HG03469 (cell line): ENCODE data around the gene PIH1D1.

Experiments used
- ATAC-seq: cut with Tn5 transposase; IDR thresholded peaks from one replicate; pipeline ENCODE4 v1.9.1; 2021; ENCODE audit warnings: mild to moderate bottlenecking, moderate library complexity, moderate number of reproducible peaks; ENCODE audit not compliant: unreplicated experiment

PIH1D1 gene

DNA sequence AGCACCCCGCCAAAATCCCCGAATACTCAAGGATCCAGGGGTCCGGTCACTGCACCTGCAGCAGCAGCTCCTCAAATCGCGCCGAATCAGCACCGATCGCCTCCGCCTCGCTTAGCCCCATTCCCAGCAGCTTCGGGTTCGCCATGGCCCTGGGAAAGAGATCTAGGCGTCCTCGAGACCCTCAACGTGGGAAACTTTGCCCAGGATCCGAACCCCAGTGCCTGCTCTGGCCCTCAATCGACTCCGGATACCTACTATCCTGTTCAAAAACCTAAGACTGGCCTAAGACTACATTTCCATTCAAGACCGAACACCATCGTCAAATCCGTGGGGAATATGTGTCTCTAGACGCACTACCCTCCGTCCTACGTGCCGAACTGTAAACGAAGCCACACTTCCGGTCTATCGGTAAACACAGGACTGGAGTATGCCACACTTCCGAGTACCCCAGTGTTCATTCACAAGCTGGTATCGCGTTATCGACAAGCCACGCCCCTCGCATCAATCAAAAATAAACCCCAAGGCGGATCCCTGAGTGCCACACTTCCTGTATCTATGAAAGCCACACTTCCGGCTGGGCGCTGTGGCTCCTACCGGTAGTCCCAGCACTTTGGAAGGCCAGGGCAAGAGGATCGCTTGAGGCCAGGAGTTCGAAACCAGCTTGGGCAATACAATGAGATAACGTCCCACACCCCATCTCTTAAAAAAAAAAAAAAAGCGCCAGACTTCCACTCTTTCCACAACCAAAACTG lies at the start of gene PIH1D1:
Gene PIH1D1 (minus strand): TSS at position 385 of the 752 bp plus-strand sequence. CDS start 240 bp downstream, at position 145.
- peak; percentile 27 for ATAC-seq

DNA sequence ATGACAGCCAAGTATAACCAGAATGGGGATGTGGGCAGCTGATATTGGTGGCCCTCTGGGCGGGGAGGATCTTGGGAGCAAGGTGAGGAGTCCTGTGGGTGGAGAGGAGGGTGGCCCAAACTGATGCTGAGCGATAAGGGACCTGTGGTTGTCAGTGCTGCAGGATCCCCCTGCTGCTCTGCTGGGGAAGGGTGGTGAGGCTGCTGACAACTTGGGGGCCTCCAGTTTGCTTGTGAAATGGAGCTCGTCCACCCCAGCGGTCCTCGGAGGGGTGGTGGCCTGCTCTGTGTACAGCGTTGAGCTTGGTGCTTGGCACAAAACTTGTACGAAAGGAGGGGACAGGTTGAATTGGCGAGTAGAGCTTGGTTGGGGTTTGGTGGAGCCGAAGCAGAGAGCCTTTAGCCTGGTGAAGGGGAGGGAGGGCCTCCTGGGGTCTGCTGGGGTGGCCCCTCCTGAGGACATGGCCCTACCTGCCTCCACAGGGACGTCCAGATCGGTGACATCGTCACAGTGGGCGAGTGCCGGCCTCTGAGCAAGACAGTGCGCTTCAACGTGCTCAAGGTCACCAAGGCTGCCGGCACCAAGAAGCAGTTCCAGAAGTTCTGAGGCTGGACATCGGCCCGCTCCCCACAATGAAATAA lies 47.5 kb upstream of the PIH1D1 start:
- no peak for ATAC-seq

DNA sequence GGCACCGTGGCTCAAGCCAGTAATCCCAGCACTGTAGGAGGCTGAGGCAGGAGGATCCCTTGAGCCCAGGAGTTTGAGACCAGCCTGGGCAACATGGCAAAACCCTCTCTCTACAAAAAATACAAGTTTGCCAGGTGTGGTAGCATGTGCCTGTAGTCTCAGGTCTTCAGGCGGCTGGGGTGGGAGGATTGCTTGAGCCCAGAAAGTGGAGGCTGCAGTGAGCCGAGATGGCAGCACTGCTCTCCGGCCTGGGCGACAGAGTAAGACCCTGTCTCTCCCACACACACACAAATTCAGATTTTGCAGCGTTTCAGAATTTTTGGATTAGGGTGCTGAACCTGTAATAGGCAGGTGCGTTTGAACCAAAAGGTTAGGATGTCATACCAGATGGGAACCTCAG lies 46.9 kb upstream of the PIH1D1 start:
- no peak for ATAC-seq

DNA sequence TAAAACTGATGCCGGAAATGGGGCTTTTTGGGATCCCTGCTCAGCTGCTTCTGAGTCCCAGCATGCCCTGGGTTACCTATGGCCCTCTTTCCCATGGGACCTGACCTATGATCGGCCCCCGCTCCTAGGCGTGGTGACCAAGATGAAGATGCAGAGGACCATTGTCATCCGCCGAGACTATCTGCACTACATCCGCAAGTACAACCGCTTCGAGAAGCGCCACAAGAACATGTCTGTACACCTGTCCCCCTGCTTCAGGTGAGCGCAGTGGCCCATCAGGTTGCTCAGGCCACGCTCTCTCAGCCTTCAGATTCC lies 46.1 kb upstream of the PIH1D1 start:
- ATAC-seq, result no peak

DNA sequence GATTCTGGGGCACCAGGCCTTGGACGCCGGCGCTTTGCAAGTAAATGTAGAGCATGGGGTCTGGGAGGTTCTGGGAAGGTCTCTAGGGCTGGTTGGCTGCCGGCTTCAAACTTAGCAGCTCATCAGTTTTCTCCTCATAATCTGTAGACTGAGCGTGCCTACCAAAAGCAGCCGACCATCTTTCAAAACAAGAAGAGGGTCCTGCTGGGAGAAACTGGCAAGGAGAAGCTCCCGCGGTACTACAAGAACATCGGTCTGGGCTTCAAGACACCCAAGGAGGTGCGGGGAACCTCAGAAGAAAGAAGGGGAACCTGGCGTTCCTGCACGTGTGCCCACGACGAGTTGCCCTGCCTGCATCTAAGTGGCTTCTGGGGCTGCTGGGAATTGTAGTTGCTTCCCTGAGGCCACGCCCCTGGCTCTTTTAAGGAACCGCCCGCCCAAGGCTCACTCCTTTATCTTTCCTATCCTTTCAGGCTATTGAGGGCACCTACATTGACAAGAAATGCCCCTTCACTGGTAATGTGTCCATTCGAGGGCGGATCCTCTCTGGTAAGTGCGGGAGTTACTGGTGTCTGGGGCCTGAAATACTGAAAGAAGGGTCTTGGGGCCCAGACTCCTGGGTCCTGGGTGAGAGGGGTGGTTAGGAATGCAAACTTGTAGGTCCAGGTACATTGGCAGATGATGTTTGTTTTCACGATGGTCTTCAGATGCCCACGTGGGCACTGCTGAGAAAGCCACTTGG lies 45.6 kb upstream of the PIH1D1 start:
- ATAC-seq, result no peak

DNA sequence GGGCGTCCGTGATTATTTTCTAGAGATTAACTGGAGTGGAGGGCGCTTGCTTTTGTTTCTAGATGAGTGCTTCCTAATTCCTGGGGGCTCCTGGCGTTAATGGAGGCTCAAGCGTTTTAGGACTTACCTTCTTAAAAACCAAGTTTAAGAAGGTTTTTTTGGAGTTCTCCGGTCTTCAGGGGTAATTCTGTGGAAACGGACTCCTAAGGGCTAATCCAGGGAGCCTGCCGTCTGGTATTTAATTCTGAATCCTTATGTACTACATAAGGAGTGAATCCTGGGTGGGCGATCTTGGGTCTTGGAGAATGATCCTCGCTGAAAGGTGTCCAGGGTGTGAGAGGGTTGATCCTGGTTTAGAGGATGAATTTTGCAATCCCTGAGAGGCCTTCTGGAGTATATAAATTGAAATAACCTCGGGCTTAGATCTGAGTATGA lies 45.0 kb upstream of the PIH1D1 start:
- no peak for ATAC-seq

DNA sequence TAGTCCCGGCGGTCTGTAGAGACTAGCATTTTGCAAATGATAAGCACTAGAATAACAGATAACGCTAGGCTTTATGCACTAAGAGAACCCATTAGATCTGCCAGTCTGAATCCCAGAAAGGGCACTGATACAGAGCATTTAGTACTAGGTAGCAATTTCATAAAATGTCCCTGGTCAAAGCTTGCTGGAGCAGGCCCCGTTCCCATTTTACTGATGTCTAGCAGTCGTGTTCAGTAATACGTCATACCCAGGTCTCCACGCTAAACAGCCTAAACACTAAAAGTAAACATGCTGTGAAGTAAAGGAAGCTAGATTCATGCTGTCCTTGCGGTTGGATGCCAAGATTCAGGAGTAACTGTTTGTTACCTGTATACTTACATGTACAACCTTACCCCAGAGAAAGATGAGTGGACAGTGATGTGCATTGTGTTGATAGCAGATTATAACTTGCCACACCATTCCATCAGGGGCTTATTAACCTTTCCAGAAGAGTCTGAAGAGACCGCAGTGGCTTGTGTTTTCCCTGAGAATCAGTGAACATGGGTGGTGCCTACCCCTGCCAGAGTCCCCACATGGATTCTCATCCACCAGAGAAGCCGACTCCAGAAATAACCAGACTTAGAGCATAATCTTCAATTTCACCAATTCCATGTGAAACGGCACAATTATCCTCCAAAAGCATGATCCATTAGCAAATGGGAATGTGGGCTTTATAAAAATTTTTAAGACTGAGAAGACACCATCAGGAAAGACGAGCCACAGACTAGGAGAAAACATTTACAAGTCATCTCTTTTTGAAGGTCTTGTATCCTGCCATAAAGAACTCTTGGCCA lies 41.2 kb upstream of the PIH1D1 start:
- ATAC-seq, result no peak

DNA sequence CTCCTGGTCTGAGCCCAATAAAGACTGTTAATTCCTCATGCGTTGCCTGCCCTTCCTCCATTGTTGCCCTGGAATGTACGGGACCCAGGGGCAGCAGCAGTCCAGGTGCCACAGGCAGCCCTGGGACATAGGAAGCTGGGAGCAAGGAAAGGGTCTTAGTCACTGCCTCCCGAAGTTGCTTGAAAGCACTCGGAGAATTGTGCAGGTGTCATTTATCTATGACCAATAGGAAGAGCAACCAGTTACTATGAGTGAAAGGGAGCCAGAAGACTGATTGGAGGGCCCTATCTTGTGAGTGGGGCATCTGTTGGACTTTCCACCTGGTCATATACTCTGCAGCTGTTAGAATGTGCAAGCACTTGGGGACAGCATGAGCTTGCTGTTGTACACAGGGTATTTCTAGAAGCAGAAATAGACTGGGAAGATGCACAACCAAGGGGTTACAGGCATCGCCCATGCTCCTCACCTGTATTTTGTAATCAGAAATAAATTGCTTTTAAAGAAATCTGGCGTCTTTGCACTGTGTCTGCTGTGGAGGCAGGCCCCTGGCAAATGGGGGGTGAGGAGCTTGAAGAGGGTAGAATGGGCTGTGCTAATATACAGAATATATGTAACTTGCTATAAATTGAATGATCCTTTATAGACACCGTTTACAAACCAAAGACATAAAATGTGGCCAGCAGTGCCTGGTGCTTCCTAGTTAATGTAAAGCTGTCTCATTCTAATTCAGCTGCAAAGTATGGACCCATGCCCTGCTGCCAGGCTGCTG lies 40.4 kb upstream of the PIH1D1 start:
- no peak for ATAC-seq

DNA sequence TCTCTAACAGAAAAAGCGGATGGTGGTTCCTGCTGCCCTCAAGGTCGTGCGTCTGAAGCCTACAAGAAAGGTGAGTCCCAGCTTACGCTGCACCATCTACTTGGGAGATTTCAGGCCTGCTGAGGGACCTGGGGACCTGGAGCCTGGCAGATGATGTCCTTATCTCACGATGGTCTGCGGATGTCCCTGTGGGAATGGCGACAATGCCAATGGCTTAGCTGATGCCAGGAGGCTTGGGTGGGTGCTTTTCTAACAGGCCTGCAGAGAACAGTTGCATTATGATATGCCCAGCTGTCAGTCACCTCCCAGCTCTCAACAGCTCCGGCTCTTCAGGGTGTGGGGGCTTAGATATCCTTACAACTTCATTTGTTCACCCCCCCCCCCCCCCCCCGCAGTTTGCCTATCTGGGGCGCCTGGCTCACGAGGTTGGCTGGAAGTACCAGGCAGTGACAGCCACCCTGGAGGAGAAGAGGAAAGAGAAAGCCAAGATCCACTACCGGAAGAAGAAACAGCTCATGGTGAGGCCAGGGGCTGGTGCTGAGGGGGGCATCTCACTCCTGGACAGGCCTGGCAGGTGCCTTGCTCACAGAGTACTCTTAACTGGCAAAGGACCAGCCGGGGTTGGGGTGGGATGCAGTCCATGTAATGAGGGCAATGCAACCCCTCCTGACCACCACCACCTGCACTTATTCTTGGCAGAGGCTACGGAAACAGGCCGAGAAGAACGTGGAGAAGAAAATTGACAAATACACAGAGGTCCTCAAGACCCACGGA lies 39.6 kb upstream of the PIH1D1 start:
- ATAC-seq, result no peak

DNA sequence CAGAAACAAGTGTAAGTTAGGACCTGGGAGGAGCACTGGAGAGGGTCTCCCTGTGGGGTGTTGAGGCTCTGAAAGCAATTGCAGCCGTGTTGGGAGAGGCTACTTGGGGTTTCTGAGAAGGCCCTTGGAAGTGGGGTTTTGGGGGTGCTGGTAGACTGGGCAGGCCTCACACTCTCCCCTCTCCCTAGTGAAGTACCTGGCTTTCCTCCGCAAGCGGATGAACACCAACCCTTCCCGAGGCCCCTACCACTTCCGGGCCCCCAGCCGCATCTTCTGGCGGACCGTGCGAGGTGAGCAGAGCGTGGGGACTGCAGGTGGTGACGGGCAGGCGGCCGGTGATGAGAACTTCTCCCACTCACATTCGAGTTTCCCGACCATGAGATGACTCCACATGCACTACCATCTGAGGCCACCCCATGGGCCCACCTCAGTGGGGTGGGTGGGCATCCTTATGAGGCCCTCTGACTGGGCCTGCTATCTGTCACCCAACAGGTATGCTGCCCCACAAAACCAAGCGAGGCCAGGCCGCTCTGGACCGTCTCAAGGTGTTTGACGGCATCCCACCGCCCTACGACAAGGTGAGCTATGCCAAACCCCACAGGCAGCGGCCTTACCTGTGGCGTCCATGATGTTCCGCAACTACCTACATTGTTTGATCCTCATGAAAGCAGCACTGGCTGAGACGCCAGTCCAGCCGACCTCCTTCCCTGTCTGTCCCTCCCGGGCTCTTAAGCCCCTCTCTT lies 38.8 kb upstream of the PIH1D1 start:
- ATAC-seq, result no peak

DNA sequence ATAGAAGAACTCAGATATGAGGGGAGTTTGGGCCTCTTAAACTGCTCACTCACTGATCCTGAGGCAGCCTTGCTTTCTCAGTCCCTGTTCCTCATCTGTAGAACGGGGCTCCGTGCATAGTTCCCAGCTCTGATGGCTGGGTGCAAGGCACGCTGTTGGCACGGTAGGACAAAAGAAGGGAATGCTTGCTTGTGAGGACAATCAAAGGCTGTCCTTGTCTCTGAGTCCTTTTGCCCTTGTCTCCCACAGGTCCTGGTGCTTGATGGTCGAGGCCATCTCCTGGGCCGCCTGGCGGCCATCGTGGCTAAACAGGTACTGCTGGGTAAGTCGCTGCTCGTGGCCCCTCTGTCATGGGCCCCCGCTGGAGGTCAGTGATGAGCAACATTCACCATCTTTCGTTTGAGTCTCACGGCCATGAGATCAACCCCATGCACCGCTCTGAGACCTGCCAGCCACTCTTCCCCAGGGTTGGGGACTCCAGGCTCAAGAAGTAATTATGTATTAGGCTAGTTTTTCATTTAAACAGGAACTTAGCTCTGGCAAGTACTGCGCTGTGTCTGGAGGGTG lies 38.1 kb upstream of the PIH1D1 start:
- no peak for ATAC-seq

DNA sequence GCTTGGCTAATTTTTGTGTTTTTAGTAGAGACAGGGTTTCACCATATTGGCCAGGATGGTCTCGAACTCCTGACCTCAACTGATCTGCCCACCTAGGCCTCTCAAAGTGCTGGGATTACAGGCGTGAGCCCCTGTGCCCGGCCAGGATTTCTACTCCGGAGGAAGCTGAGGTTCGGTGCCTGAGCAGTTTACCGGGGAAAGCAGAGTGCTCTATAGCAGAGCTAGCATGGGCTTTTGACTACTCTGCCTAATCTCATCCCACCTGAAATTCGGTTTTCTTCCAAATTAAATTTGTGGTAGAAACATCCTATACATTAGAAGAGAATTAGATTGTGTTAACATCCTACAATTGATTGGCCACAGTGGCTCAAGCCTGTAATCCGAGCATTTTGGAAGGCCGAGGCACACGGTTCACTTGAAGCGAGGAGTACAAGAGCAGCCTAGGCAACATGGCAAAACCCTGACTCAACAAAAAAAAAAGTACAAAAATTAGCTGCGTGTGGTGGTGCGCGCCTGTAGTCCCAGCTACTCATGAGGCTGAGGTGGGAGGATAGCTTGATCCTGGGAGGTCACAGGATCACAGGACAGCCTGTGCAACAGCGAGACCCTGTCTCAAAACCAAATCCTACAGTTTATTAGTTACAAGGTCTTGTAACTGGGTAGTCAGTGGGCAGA lies 37.4 kb upstream of the PIH1D1 start:
- ATAC-seq, result no peak

DNA sequence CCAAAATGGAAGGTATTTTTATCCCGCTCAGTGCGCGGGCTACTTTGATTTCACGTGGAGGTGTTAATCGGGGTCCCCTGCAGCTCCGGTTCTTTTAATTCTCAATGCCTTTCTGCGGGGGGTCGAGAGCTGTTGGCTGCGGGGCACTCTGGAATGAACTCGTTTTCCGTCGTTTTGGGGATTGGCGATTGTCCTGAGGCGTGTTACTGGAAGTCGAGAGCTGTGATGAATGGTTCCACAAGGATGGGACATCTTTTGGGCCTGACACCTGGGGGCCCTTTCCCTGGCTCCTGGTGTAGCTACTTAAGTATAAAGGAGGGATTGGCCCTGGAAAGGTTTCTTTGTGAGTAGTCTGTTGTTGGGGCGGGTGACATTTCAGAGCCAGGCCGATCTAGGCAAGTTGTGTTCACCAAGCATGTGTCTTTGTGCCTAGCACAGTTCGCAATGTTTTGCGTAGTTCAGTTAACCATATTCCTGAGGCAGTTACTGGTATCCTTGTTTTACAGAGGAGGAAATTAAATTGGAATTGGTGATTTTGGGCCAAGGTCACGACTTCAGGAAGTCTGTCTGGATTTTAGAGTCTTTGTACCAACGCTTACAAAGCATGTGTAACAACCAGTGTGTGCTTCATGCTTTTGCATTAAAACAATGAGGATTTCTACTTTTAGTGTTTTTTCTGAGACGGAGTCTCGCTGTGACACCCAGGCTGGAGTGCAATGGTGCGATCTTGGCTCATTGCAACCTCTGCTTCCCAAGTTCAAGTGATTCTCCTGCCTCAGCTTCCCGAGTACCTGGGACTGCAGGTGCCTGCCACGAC lies 36.6 kb upstream of the PIH1D1 start:
- no peak for ATAC-seq

DNA sequence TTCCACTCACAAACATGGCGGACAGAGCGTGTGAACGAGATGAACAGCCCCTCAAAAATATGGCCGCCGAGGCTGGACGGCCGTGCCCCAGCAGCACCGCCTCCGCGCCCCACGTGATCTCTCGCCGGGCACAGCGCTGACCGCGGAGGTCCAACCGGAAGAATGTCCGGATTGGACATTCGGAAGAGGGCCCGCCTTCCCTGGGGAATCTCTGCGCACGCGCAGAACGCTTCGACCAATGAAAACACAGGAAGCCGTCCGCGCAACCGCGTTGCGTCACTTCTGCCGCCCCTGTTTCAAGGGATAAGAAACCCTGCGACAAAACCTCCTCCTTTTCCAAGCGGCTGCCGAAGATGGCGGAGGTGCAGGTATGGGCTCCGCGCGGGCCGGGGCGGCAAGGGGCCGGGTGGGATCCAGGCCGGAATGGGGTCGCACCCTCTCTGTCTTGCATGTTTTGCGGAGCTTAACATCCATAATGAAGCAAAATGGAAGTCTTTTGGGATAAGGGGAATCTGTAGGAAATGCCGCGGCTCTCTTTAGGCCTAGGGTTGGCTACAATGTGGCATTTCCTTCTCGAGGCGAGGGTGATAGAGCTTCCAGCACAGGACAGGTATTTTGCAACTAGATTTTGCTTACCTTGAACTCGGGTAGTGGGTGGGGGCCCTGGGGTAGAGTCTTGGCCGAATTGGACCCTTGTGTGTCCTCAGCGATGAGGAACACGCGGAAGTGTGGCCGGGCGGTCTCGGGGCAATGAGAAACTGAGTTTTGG lies 35.8 kb upstream of the PIH1D1 start, which contains the start of gene RPL13A:
Gene RPL13A (plus strand): TSS at position 332 of the 769 bp plus-strand sequence. CDS start 22 bp downstream, at position 354.
- peak; percentile 66 for ATAC-seq

DNA sequence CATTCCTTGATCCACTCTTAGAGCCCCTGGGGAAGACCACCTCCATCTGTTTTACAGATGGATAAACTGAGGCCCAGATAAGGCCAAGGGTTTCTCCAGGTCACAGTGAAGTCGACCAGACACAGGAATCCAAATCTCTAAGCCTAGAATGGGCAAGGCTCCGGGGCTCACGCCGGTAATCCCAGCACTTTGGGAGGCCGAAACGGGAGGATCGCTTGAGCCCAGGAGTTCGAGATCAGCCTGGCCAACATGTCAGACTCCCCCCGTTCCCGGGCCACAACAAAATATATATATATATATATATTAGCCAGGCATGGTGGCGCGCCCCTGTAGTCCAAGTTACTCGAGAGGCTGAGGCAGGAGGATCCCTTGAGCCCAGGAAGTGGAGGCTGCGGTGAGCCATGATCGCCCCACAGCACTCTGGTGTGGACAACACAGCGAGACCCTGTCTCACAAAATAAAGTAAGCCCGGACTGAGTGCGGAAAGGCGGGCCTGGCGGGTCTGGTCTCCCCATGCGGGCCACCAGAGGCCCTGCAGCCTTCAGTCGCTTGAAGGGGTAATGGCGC lies 35.2 kb upstream of the PIH1D1 start:
- no peak for ATAC-seq

DNA sequence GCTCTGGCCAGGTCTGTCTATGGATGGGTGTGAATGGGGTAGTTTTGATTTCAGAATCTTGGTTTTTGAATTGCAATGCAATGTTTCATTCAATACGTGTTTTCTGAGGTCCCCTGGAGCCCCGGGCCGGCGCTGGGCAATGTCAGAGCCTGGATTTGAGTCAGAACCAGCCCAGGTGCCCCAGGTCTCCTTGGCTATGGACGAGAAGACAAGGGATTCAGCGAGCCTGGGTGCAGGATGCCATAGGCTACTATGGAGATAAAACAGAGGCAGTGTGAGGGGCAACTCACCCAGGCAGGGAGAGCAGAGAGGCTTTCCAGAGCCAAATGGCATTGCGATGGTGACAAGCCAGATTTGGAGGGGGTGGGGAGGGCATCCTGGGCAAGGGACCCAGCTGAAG lies 34.6 kb upstream of the PIH1D1 start:
- ATAC-seq, result no peak
